CD8-positive, alpha-beta memory T cell (primary cell): ENCODE data around the gene SIAH2. TPM values are rescaled to one million over a fixed set of nuclear protein-coding genes. Genes with fewer than 3 reads are reported as not detected.
"Not testable (repeated sequence)": the region's sequence is repeated elsewhere in the genome, so short reads cannot be mapped to it uniquely, and the experiment has no call there.

Experiments used
- CTCF ChIA-PET: fragments of 350-600 bp; sonication (Branson Sonifier 250); formaldehyde crosslinking; loops from one replicate; lab custom pipeline; 2021; ENCODE audit warnings: antibody characterized with exemption; lab: Charles Lee
- POLR2A ChIA-PET: fragments of 350-600 bp; sonication (Branson Sonifier 250); formaldehyde crosslinking; loops from one replicate; lab custom pipeline; 2021; ENCODE audit warnings: antibody characterized with exemption; lab: Charles Lee
- DNase-seq, 5 donors: peaks; one replicate each; pipeline versions ENCODE4 v3.0.0 to v3.0.0-alpha.2; 2020 to 2022; ENCODE audit warnings: mixed read lengths in 1 of 5
- H3K27ac ChIP-seq: one replicate; pipeline ENCODE4 v1.7.0; 2013; ENCODE audit warnings: low read depth, mild to moderate bottlenecking, low read length, moderate library complexity
- H3K27me3 ChIP-seq: 2 replicates; pipeline ENCODE4 v1.7.0; 2013; ENCODE audit warnings: low read length, mild to moderate bottlenecking; ENCODE audit not compliant: insufficient read depth, poor library complexity, severe bottlenecking
- H3K36me3 ChIP-seq: 2 replicates; pipeline ENCODE4 v1.7.0; 2013; ENCODE audit warnings: mild to moderate bottlenecking, low read length, moderate library complexity; ENCODE audit not compliant: insufficient read depth
- H3K4me1 ChIP-seq: 2 replicates; pipeline ENCODE4 v1.7.0; 2013; ENCODE audit warnings: mild to moderate bottlenecking, low read length, moderate library complexity; ENCODE audit not compliant: insufficient read depth
- H3K4me3 ChIP-seq: 2 replicates; pipeline ENCODE4 v1.7.0; 2013; ENCODE audit warnings: mild to moderate bottlenecking, low read length
- H3K9me3 ChIP-seq: 2 replicates; pipeline ENCODE4 v1.7.0; 2013; ENCODE audit warnings: mild to moderate bottlenecking, low read length
- H3K27ac Mint-ChIP-seq, 8 donors: one replicate each; pipeline ENCODE4 v1.8.0; 2020 to 2021; ENCODE audit warnings: mixed read lengths in 8 of 8, mild to moderate bottlenecking in 6 of 8, inconsistent platforms in 3 of 8, moderate library complexity in 3 of 8
- H3K27me3 Mint-ChIP-seq, 2 donors: one replicate each; pipeline ENCODE4 v1.8.0; 2020 to 2021; ENCODE audit warnings: mixed read lengths in 2 of 2, mild to moderate bottlenecking in 1 of 2, moderate library complexity in 1 of 2
- H3K36me3 Mint-ChIP-seq, 3 donors: one replicate each; pipeline ENCODE4 v1.8.0; 2020 to 2021; ENCODE audit warnings: mixed read lengths in 3 of 3, inconsistent platforms in 1 of 3, mild to moderate bottlenecking in 1 of 3
- H3K4me1 Mint-ChIP-seq, 3 donors: one replicate each; pipeline ENCODE4 v1.8.0; 2020 to 2021; ENCODE audit warnings: mixed read lengths in 3 of 3, inconsistent platforms in 1 of 3, mild to moderate bottlenecking in 1 of 3
- H3K4me3 Mint-ChIP-seq, 7 donors: one replicate each; pipeline ENCODE4 v1.8.0; 2020 to 2021; ENCODE audit warnings: mixed read lengths in 7 of 7, mild to moderate bottlenecking in 6 of 7, moderate library complexity in 4 of 7, inconsistent platforms in 2 of 7
- H3K9me3 Mint-ChIP-seq, 5 donors: one replicate each; pipeline ENCODE4 v1.8.0; 2020 to 2022; ENCODE audit warnings: mixed read lengths in 5 of 5, mild to moderate bottlenecking in 3 of 5, moderate library complexity in 2 of 5, inconsistent platforms in 1 of 5
- polyA plus RNA-seq: library from polyadenylated mRNA; unstranded; fragments of 300-500 nt; fragmentation: Illumina TruSeq; gene quantifications from one replicate; pipeline ENCODE4 v1.2.3, GENCODE V29; 2021
- total RNA-seq, 2 experiments: library from RNA; stranded (reverse); gene quantifications; one replicate each; pipeline ENCODE4 v1.2.3, GENCODE V29; 2021

Gene SIAH2
- total and polyA plus RNA-seq, 3 experiments from 2014 or later: 48.1 to 115 (median 111) TPM

DNA sequence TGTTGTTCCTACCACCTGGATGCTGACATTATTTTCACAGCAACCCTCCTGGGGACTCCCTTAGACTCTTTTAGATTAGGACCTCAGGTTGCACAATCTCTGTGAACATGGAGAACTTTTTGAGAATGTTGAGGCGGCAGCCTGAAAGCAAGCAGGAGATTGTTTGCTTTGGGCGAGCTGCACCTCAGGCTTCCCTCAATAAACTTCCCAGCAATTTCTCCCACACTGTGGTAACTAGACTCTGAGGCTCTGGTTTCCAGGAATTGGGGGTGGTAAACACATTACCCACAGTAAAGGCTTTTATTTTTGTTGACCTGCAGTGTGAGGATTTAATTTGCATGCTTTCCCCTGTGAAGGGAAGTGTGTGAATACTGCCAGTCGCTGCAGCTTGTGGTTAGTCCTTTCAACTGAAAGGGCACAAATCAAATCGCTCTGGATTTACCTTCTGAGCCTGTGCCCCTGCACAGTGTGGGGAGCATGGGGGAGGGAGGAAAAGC is 35.2 kb upstream of the SIAH2 start:
- ChIA-PET POLR2A (no interaction called here), CTCF (no interaction called here)
- Mint-ChIP-seq H3K4me3 (no peak overlapping the region), H3K27ac (no peak overlapping the region), H3K36me3 (no peaks in the 10 kb centered on the region), H3K9me3 (no peaks in the 10 kb centered on the region), H3K4me1 (peaks cover 4 to 5% (median 5%) of the 10 kb centered on the region in 3 donors), H3K27me3 (peaks cover 14 to 37% of the 10 kb centered on the region in 2 donors)
- Histone ChIP-seq H3K4me1 (no peaks in the 10 kb centered on the region), H3K27ac (no peak overlapping the region), H3K27me3 (no peaks in the 10 kb centered on the region), H3K4me3 (no peak overlapping the region), H3K9me3 (no peaks in the 10 kb centered on the region), H3K36me3 (no peaks in the 10 kb centered on the region)
- no peak for DNase-seq

DNA sequence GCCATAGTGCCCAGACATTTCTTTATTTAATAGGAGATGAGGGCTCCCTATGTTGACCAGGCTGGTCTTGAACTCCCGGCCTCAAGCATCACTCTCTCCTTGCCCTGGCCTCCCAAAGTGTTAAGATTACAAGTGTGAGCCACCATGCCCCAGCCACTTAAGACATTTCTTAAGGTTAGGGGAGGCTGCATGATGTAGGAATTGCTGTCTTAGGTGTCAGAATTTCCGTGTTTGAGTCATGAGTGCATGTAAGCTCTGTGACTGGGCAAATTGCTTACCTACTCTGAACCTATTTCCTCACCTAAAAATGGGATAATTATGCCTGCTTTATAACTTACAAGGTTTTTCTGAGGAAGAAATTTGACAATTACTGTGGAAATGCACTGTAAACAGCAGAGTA is 34.2 kb upstream of the SIAH2 start:
- Histone ChIP-seq H3K4me3 (no peak overlapping the region), H3K27me3 (no peaks in the 10 kb centered on the region), H3K9me3 (no peaks in the 10 kb centered on the region), H3K27ac (no peak overlapping the region), H3K36me3 (no peaks in the 10 kb centered on the region), H3K4me1 (no peaks in the 10 kb centered on the region)
- peaks cover 11 to 27% of the 10 kb centered on the region in 2 donors for H3K27me3 Mint-ChIP-seq
- H3K36me3 Mint-ChIP-seq: no peaks in the 10 kb centered on the region
- H3K4me1 Mint-ChIP-seq: peaks cover 4 to 5% (median 5%) of the 10 kb centered on the region in 3 donors
- CTCF ChIA-PET: no interaction called here
- H3K9me3 Mint-ChIP-seq: no peaks in the 10 kb centered on the region
- H3K4me3 Mint-ChIP-seq: no peak overlapping the region
- peak overlapping the region in 1 of 8 donors; percentile 39 for H3K27ac Mint-ChIP-seq
- POLR2A ChIA-PET: no interaction called here
- DNase-seq: no peak

DNA sequence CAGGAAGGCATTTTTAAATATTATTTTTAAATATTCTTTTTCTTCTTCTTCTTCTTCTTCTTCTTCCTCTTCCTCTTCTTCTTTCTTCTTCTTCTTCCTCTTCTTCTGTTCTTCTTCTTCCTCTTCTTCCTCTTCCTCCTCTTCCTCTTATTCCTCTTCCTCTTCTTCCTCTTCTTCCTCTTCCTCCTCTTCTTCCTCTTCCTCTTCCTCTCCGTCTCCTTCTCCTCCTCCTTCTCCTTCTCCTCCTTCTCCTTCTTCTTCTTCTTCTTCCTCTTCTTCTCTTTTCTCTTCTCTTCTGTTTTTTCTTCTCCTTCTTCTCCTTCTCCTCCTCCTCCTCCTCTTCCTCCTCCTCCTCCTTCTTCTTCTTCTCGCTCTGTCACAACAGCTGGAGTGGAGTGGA is 33.6 kb upstream of the SIAH2 start:
- POLR2A ChIA-PET, H3K36me3 ChIP-seq, H3K27ac Mint-ChIP-seq, H3K36me3 Mint-ChIP-seq, H3K4me1 Mint-ChIP-seq, H3K4me3 ChIP-seq, H3K27me3 ChIP-seq, H3K9me3 Mint-ChIP-seq, H3K4me3 Mint-ChIP-seq, H3K4me1 ChIP-seq, H3K9me3 ChIP-seq, H3K27ac ChIP-seq, DNase-seq: not testable (repeated sequence)
- H3K27me3 Mint-ChIP-seq: peaks cover 11 to 21% of the 10 kb centered on the region in 2 donors
- CTCF ChIA-PET: interaction anchor here (0.9 to 1.1 kb wide), 2 partner anchors 9 to 36 kb away, joined by 3 read pairs; no protein-coding TSS in a partner anchor

DNA sequence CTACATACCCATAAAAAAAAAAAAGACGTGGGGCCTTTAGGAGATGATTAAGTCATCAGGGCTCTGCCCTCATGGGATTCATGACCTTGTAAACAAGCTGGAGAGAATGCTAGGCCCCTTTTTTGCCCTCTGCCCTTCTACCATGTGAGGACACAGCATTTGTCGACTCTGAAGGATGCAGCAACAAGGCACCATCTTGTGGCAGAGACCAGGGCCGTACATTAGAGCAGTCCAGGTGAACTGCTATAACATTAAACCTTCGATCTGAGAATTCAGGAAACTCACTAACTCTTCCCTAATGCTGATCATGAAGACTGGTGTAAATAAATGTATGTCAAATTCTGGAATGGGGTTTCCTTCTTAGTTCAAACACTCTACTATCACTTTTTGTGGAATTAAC is 30.7 kb upstream of the SIAH2 start:
- ChIA-PET POLR2A (no interaction called here), CTCF (interaction anchor here (1.0 kb wide), 1 partner anchor 18 kb away, joined by 3 read pairs; no protein-coding TSS in a partner anchor)
- Mint-ChIP-seq H3K9me3 (no peaks in the 10 kb centered on the region), H3K27me3 (peaks cover 8 to 11% of the 10 kb centered on the region in 2 donors), H3K4me3 (no peak overlapping the region), H3K36me3 (no peaks in the 10 kb centered on the region), H3K27ac (no peak overlapping the region), H3K4me1 (peaks cover 4 to 5% (median 5%) of the 10 kb centered on the region in 3 donors)
- no peaks in the 10 kb centered on the region for H3K27me3 ChIP-seq
- no peaks in the 10 kb centered on the region for H3K4me1 ChIP-seq
- no peak overlapping the region for H3K27ac ChIP-seq
- H3K4me3 ChIP-seq: no peak overlapping the region
- H3K9me3 ChIP-seq: no peaks in the 10 kb centered on the region
- no peak for DNase-seq
- no peaks in the 10 kb centered on the region for H3K36me3 ChIP-seq

DNA sequence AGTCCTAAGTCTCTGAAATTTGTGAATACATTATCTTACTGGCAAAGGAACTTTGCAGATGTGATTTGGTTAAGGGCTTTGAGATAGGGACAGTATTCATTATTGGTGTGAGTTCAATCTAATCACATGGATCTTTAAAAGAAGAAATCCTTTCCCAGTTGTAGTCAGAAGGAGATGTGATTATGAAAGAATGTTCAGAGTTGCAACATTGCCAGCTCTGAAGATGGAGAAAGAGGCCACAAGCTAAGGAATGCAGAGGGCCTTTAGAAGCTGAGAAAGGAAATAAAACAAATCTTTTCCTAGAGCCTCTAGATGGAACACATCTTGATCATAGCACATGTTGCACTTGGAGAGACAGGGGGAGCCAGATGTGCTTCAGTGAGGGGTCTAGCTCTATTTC is 27.7 kb upstream of the SIAH2 start:
- Mint-ChIP-seq H3K4me1 (peaks cover 0 to 7% (median 6%) of the 10 kb centered on the region in 3 donors), H3K9me3 (no peaks in the 10 kb centered on the region), H3K4me3 (no peak overlapping the region), H3K36me3 (no peaks in the 10 kb centered on the region), H3K27ac (no peak overlapping the region), H3K27me3 (peaks cover 5 to 10% of the 10 kb centered on the region in 2 donors)
- CTCF ChIA-PET: interaction anchor here (1.2 to 1.8 kb wide), 5 partner anchors 10 to 356 kb away, joined by 3 to 7 read pairs (median 3); no protein-coding TSS in a partner anchor
- POLR2A ChIA-PET: interaction anchor here (1.4 kb wide), 1 partner anchor 27 kb away, joined by 5 read pairs; no protein-coding TSS in a partner anchor
- H3K36me3 ChIP-seq: no peaks in the 10 kb centered on the region
- H3K9me3 ChIP-seq: no peaks in the 10 kb centered on the region
- no peak for DNase-seq
- H3K4me3 ChIP-seq: no peak overlapping the region
- no peaks in the 10 kb centered on the region for H3K4me1 ChIP-seq
- H3K27me3 ChIP-seq: no peaks in the 10 kb centered on the region
- H3K27ac ChIP-seq: no peak overlapping the region

DNA sequence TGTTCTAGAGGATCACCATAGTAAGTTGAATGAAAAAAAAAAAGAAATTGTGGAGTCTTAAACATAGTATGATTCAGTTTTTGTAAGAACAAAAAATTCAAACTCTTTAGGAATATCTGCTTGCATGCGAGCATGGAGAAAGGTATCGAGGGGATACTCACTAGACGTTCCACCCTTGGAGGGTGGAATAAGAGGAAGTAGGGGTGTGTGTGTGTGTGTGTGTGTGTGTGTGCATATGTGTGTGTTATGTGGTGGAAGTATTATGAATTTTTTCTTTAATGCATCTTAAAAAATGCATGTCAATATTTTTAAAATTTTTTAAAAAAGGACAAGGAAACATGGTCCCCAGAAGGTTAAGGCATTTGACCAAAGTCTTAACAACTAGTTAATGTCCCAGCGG is 26.5 kb upstream of the SIAH2 start:
- peaks cover 3 to 10% of the 10 kb centered on the region in 2 donors for H3K27me3 Mint-ChIP-seq

DNA sequence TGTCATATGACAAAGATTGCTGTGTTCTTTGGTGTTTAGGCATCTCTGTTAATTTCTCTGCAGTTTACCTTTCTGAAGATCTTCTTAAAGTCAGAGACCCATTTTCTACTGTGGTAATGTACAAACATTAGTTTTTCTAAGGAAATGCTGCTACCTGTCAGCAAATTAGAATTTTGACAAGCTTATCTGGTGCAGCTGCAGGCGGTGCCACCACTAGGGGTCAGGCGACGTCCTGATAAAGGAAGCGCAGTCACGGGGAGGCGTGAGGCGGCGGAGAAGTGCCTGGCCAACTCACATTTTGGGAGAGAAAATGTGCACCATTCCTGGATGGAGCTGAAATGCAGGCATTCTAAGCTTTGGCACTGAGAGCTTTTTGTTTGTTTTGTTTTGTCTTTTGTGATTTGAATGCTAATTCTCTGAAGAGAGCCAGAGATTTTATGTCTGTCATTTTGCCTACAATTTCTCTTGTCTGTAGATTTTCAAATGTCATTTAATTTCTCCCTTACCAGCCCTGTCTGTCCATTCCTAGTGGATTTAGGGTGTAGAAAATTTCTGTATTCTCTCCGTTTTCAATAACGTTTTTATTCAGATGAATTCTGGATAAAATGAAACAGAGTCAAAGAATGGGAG is 24.9 kb upstream of the SIAH2 start:
- no peaks in the 10 kb centered on the region for H3K4me1 ChIP-seq
- peak overlapping the region in 1 of 8 donors; percentile 4 for H3K27ac Mint-ChIP-seq
- no peaks in the 10 kb centered on the region for H3K36me3 ChIP-seq
- CTCF ChIA-PET: interaction anchor here (0.6 to 3.1 kb wide), 27 partner anchors 8 to 365 kb away, joined by 3 to 26 read pairs (median 5); partner anchors contain the start of genes ERICH6 and SIAH2
- DNase-seq: peak; percentile 57 to 81 (median 68)
- peaks cover 0 to 7% (median 6%) of the 10 kb centered on the region in 3 donors for H3K4me1 Mint-ChIP-seq
- peaks cover 3 to 10% of the 10 kb centered on the region in 2 donors for H3K27me3 Mint-ChIP-seq
- no peak overlapping the region for H3K27ac ChIP-seq
- H3K27me3 ChIP-seq: no peaks in the 10 kb centered on the region
- POLR2A ChIA-PET: interaction anchor here (1.7 kb wide), 1 partner anchor 24 kb away, joined by 8 read pairs; the partner anchor contains the start of gene SIAH2
- no peaks in the 10 kb centered on the region for H3K9me3 ChIP-seq
- H3K4me3 Mint-ChIP-seq: peak overlapping the region in 1 of 7 donors; percentile 30
- no peak overlapping the region for H3K4me3 ChIP-seq
- H3K9me3 Mint-ChIP-seq: no peaks in the 10 kb centered on the region
- no peaks in the 10 kb centered on the region for H3K36me3 Mint-ChIP-seq

More for the DNA sequence above, 26.5 kb upstream of the SIAH2 start:
- H3K4me3 Mint-ChIP-seq: no peak overlapping the region
- H3K36me3 Mint-ChIP-seq: no peaks in the 10 kb centered on the region
- H3K27ac Mint-ChIP-seq: no peak overlapping the region
- H3K27me3 ChIP-seq: no peaks in the 10 kb centered on the region
- H3K4me1 Mint-ChIP-seq: peaks cover 0 to 7% (median 6%) of the 10 kb centered on the region in 3 donors
- H3K36me3 ChIP-seq: no peaks in the 10 kb centered on the region
- H3K9me3 Mint-ChIP-seq: no peaks in the 10 kb centered on the region
- H3K4me1 ChIP-seq: no peaks in the 10 kb centered on the region
- no peak overlapping the region for H3K27ac ChIP-seq
- POLR2A ChIA-PET: no interaction called here
- H3K9me3 ChIP-seq: no peaks in the 10 kb centered on the region
- H3K4me3 ChIP-seq: no peak overlapping the region
- DNase-seq: no peak
- CTCF ChIA-PET: interaction anchor here (1.3 to 3.0 kb wide), 6 partner anchors 9 to 76 kb away, joined by 3 to 26 read pairs (median 8); partner anchors contain the start of gene SIAH2

DNA sequence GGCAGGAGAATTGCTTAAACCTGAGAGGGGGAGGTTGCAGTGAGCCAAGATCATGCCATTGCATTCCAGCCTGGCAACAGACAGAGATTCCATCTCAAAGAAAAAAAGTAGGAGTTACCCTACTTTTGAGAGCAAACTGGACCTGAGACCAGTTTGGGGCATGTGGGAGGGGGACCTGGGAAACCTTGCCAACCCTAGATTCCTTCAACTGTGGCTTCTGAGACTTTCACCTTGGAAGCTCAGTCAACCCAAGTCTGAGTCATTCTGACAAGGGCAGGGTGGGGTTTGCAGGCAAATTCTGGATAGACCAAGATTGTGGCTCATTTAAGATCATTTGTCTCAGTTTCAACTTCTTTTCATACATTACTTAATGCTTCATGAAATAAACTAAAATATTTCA is 23.8 kb upstream of the SIAH2 start:
- H3K4me3 Mint-ChIP-seq: no peak overlapping the region
- H3K4me3 ChIP-seq: no peak overlapping the region
- H3K36me3 Mint-ChIP-seq: no peaks in the 10 kb centered on the region
- no peaks in the 10 kb centered on the region for H3K27me3 ChIP-seq
- no peaks in the 10 kb centered on the region for H3K9me3 ChIP-seq
- peaks cover 0 to 7% (median 6%) of the 10 kb centered on the region in 3 donors for H3K4me1 Mint-ChIP-seq
- no peak overlapping the region for H3K27ac Mint-ChIP-seq
- ChIA-PET CTCF (interaction anchor here (1.0 to 3.1 kb wide), 6 partner anchors 9 to 64 kb away, joined by 4 to 25 read pairs (median 8); no protein-coding TSS in a partner anchor), POLR2A (interaction anchor here (1.7 kb wide), 1 partner anchor 23 kb away, joined by 8 read pairs; the partner anchor contains the start of gene SIAH2)
- H3K27ac ChIP-seq: no peak overlapping the region
- no peaks in the 10 kb centered on the region for H3K36me3 ChIP-seq
- peaks cover 3 to 10% of the 10 kb centered on the region in 2 donors for H3K27me3 Mint-ChIP-seq
- no peaks in the 10 kb centered on the region for H3K4me1 ChIP-seq
- no peak for DNase-seq
- H3K9me3 Mint-ChIP-seq: no peaks in the 10 kb centered on the region
